Skeletal muscle tissue (tissue), 4 donors: ENCODE results near the gene NUDC. TPM values are rescaled to one million over a fixed set of nuclear protein-coding genes. Genes with fewer than 3 reads are reported as not detected.

Source experiments
- H3K27ac ChIP-seq: one replicate; pipeline ENCODE4 v1.7.0; 2013; ENCODE audit warnings: mild to moderate bottlenecking, low read depth, low read length, inconsistent platforms
- H3K27me3 ChIP-seq, 3 donors: one replicate each; pipeline ENCODE4 v1.7.0; 2013; ENCODE audit warnings: low read length in 3 of 3; ENCODE audit not compliant: control insufficient read depth in 3 of 3, insufficient read depth in 3 of 3
- H3K36me3 ChIP-seq, 3 donors: one replicate each; pipeline ENCODE4 v1.7.0; 2013; ENCODE audit warnings: low read length in 3 of 3; ENCODE audit not compliant: control insufficient read depth in 3 of 3, insufficient read depth in 3 of 3
- H3K4me1 ChIP-seq, 3 donors: one replicate each; pipeline ENCODE4 v1.7.0; 2013; ENCODE audit warnings: low read length in 3 of 3, mild to moderate bottlenecking in 3 of 3; ENCODE audit not compliant: control insufficient read depth in 3 of 3, insufficient read depth in 3 of 3
- H3K4me3 ChIP-seq, 3 donors: one replicate each; pipeline ENCODE4 v1.7.0; 2013; ENCODE audit warnings: low read length in 3 of 3
- H3K9ac ChIP-seq, 3 donors: one replicate each; pipeline ENCODE4 v1.7.0; 2013; ENCODE audit warnings: low read length in 3 of 3, mild to moderate bottlenecking in 3 of 3, moderate library complexity in 2 of 3, low read depth in 1 of 3
- H3K9me3 ChIP-seq, 3 donors: one replicate each; pipeline ENCODE4 v1.7.0; 2013; ENCODE audit warnings: low read length in 3 of 3; ENCODE audit not compliant: control insufficient read depth in 3 of 3
- total RNA-seq: library from RNA; depleted of rRNA; stranded (reverse); fragments of >200 nt; gene quantifications from one replicate; pipeline ENCODE4 v1.2.3, GENCODE V29; 2014
- donor health status: Osteomylitis.

Gene NUDC
- total RNA-seq, 1 donor from 2014 or later: 17.7 TPM

GRCh38 chr1:26959722-26960624, 38.4 kb downstream of the NUDC start, which contains the start of gene KDF1:
Gene KDF1, minus strand, starts transcription at chr1:26960468. Its CDS starts 8,088 bp downstream, at chr1:26952380.
- Histone ChIP-seq H3K9me3 (peaks cover 0 to 5% (median 3%) of the 10 kb centered on the region in 3 donors), H3K27me3 (peaks cover 39 to 46% (median 39%) of the 10 kb centered on the region in 3 donors), H3K27ac (no peak within 1 kb of the TSS), H3K36me3 (no peaks in the 10 kb centered on the region), H3K4me1 (peaks cover 0 to 9% (median 3%) of the 10 kb centered on the region in 3 donors), H3K9ac (no peak within 1 kb of the TSS), H3K4me3 (no peak within 1 kb of the TSS)

- peaks cover 39 to 46% (median 39%) of the 10 kb centered on the region in 3 donors for H3K27me3 ChIP-seq
- peaks cover 0 to 9% (median 3%) of the 10 kb centered on the region in 3 donors for H3K4me1 ChIP-seq
- no peak overlapping the region for H3K27ac ChIP-seq
- H3K9me3 ChIP-seq: peaks cover 0 to 5% (median 3%) of the 10 kb centered on the region in 3 donors
- no peak overlapping the region for H3K4me3 ChIP-seq
- H3K9ac ChIP-seq: no peak overlapping the region
- no peaks in the 10 kb centered on the region for H3K36me3 ChIP-seq
Observed at GRCh38 chr1:26960625-26960966, 39.1 kb downstream of the NUDC start.

- Histone ChIP-seq H3K9ac (no peak overlapping the region), H3K27ac (no peak overlapping the region), H3K4me1 (peaks cover 0 to 9% (median 3%) of the 10 kb centered on the region in 3 donors), H3K36me3 (no peaks in the 10 kb centered on the region), H3K27me3 (peaks cover 44 to 53% (median 44%) of the 10 kb centered on the region in 3 donors), H3K4me3 (no peak overlapping the region), H3K9me3 (no peaks in the 10 kb centered on the region)
Observed at GRCh38 chr1:26961826-26962225, 40.3 kb downstream of the NUDC start.

GRCh38 chr1:26965213-26965612, 43.7 kb downstream of the NUDC start:
- H3K4me1 ChIP-seq: peaks cover 0 to 3% (median 2%) of the 10 kb centered on the region in 3 donors
- H3K27ac ChIP-seq: no peak overlapping the region
- no peaks in the 10 kb centered on the region for H3K9me3 ChIP-seq
- no peaks in the 10 kb centered on the region for H3K36me3 ChIP-seq
- H3K9ac ChIP-seq: no peak overlapping the region
- peaks cover 21 to 43% (median 28%) of the 10 kb centered on the region in 3 donors for H3K27me3 ChIP-seq
- no peak overlapping the region for H3K4me3 ChIP-seq

- H3K27ac ChIP-seq: no peak overlapping the region
- H3K27me3 ChIP-seq: peaks cover 16 to 42% (median 24%) of the 10 kb centered on the region in 3 donors
- no peaks in the 10 kb centered on the region for H3K36me3 ChIP-seq
- H3K4me1 ChIP-seq: peaks cover 0 to 3% (median 0%) of the 10 kb centered on the region in 3 donors
- no peaks in the 10 kb centered on the region for H3K9me3 ChIP-seq
- H3K4me3 ChIP-seq: no peak overlapping the region
- no peak overlapping the region for H3K9ac ChIP-seq
Observed at GRCh38 chr1:26965628-26966027, 44.1 kb downstream of the NUDC start.

GRCh38 chr1:26970810-26971209, 49.3 kb downstream of the NUDC start:
- Histone ChIP-seq H3K4me1 (no peaks in the 10 kb centered on the region), H3K27me3 (peaks cover 6 to 24% (median 22%) of the 10 kb centered on the region in 3 donors), H3K9ac (no peak overlapping the region), H3K4me3 (no peak overlapping the region), H3K36me3 (no peaks in the 10 kb centered on the region), H3K9me3 (no peaks in the 10 kb centered on the region), H3K27ac (no peak overlapping the region)

- Histone ChIP-seq H3K27me3 (peaks cover 3 to 19% (median 18%) of the 10 kb centered on the region in 3 donors), H3K36me3 (no peaks in the 10 kb centered on the region), H3K9me3 (no peaks in the 10 kb centered on the region), H3K4me3 (no peak overlapping the region), H3K4me1 (no peaks in the 10 kb centered on the region), H3K27ac (no peak overlapping the region), H3K9ac (no peak overlapping the region)
Observed at GRCh38 chr1:26971590-26971989, 50.0 kb downstream of the NUDC start.

GRCh38 chr1:26972390-26972789, 50.8 kb downstream of the NUDC start:
- no peak overlapping the region for H3K9ac ChIP-seq
- H3K36me3 ChIP-seq: no peaks in the 10 kb centered on the region
- H3K9me3 ChIP-seq: no peaks in the 10 kb centered on the region
- H3K27ac ChIP-seq: no peak overlapping the region
- H3K27me3 ChIP-seq: peaks cover 0 to 15% (median 13%) of the 10 kb centered on the region in 3 donors
- H3K4me1 ChIP-seq: no peaks in the 10 kb centered on the region
- no peak overlapping the region for H3K4me3 ChIP-seq

GRCh38 chr1:26972821-26973220, 51.3 kb downstream of the NUDC start:
- Histone ChIP-seq H3K27me3 (peaks cover 0 to 15% (median 11%) of the 10 kb centered on the region in 3 donors), H3K9ac (no peak overlapping the region), H3K27ac (no peak overlapping the region), H3K36me3 (no peaks in the 10 kb centered on the region), H3K9me3 (no peaks in the 10 kb centered on the region), H3K4me3 (no peak overlapping the region), H3K4me1 (no peaks in the 10 kb centered on the region)
